ENCODE measurements around the gene TFF2. TPM values are rescaled to one million over a fixed set of nuclear protein-coding genes. Genes with fewer than 3 reads are reported as not detected.

The TFF2 gene
- total RNA-seq (not detected), polyA plus RNA-seq (under 1 TPM in 1 of 3 donors, not detected in 2; 0.14 TPM)
- long read RNA-seq, donor 1: 0 reads
- long read RNA-seq, donor 2: 0 reads

GRCh38 chr21:42350927-42351426 is at the start of gene TFF2:
Gene TFF2, minus strand, starts transcription at chr21:42350994. Its CDS starts 37 bp downstream, at chr21:42350957.
- Histone ChIP-seq H3K4me1 (no peaks in the 10 kb centered on the region), H3K27me3 (replicated peaks in 1 of 7) (peaks cover 0 to 26% (median 0%) of the 10 kb centered on the region in 7 donors), H3K4me3 (no peak within 1 kb of the TSS), H3K27ac (no peak within 1 kb of the TSS), H3K36me3 (no peaks in the 10 kb centered on the region), H3K9me3 (peaks cover 0 to 27% (median 22%) of the 10 kb centered on the region in 8 donors)
- DNase-seq: peak; percentile 75
- 66 to 90% (median 79%) methylated on average over 13 of the region's 13 CpGs for WGBS, 5 donors
- intact Hi-C loops (cut with DNase I; ENCODE audit: low total_unique reads): no loop called here
- no peak for TF ChIP-seq CTCF (IDR thresholded peaks at IDR 0.05 in 8 of 11, conservative IDR thresholded peaks at IDR 0.05 in 3 of 11)
- TF ChIP-seq POLR2AphosphoS5 (IDR thresholded peaks at IDR 0.05): peak; percentile 18 to 64 (median 51)
- no peak for TF ChIP-seq POLR2A (IDR thresholded peaks at IDR 0.05)

GRCh38 chr21:42400525-42400924 is 49.7 kb upstream of the TFF2 start:
- no peak for DNase-seq
- Histone ChIP-seq H3K36me3 (no peaks in the 10 kb centered on the region), H3K27ac (no peak overlapping the region), H3K9me3 (peaks cover 0 to 13% (median 5%) of the 10 kb centered on the region in 8 donors), H3K27me3 (replicated peaks in 1 of 7) (peaks cover 0 to 5% (median 0%) of the 10 kb centered on the region in 7 donors), H3K4me1 (peaks cover 0 to 9% (median 0%) of the 10 kb centered on the region in 6 donors), H3K4me3 (no peak overlapping the region)
- intact Hi-C loops (cut with DNase I; ENCODE audit: low total_unique reads): no loop called here
- TF ChIP-seq POLR2A (IDR thresholded peaks at IDR 0.05) (no peak), CTCF (IDR thresholded peaks at IDR 0.05 in 8 of 11, conservative IDR thresholded peaks at IDR 0.05 in 3 of 11) (no peak), POLR2AphosphoS5 (IDR thresholded peaks at IDR 0.05) (no peak)
- WGBS, 5 donors: 59 to 83% (median 74%) methylated on average over 4 of the region's 4 CpGs

- intact Hi-C loops (cut with DNase I; ENCODE audit: low total_unique reads): no loop called here
- H3K4me1 ChIP-seq: peaks cover 0 to 10% (median 0%) of the 10 kb centered on the region in 6 donors
- TF ChIP-seq POLR2A (IDR thresholded peaks at IDR 0.05) (no peak), CTCF (IDR thresholded peaks at IDR 0.05 in 8 of 11, conservative IDR thresholded peaks at IDR 0.05 in 3 of 11) (no peak), POLR2AphosphoS5 (IDR thresholded peaks at IDR 0.05) (no peak)
- no peaks in the 10 kb centered on the region for H3K36me3 ChIP-seq
- WGBS, 5 donors: 77 to 85% (median 80%) methylated on average over 12 of the region's 12 CpGs
- peak; percentile 34 for DNase-seq
- H3K4me3 ChIP-seq: no peak overlapping the region
- peaks cover 0 to 13% (median 5%) of the 10 kb centered on the region in 8 donors for H3K9me3 ChIP-seq
- peaks cover 0 to under 1% (median 0%) of the 10 kb centered on the region in 7 donors for H3K27me3 ChIP-seq (replicated peaks in 1 of 7)
- no peak overlapping the region for H3K27ac ChIP-seq
Observed at GRCh38 chr21:42398436-42399028, 47.7 kb upstream of the TFF2 start.

GRCh38 chr21:42397746-42398394 is 47.1 kb upstream of the TFF2 start:
- H3K9me3 ChIP-seq: peaks cover 0 to 13% (median 5%) of the 10 kb centered on the region in 8 donors
- H3K27ac ChIP-seq: no peak overlapping the region
- H3K4me3 ChIP-seq: no peak overlapping the region
- H3K4me1 ChIP-seq: peaks cover 0 to 10% (median 4%) of the 10 kb centered on the region in 6 donors
- WGBS, 5 donors: 78 to 86% (median 85%) methylated on average over 14 of the region's 14 CpGs
- DNase-seq: peak; percentile 56
- no peak for TF ChIP-seq CTCF (IDR thresholded peaks at IDR 0.05 in 8 of 11, conservative IDR thresholded peaks at IDR 0.05 in 3 of 11)
- no peak for TF ChIP-seq POLR2A (IDR thresholded peaks at IDR 0.05)
- TF ChIP-seq POLR2AphosphoS5 (IDR thresholded peaks at IDR 0.05): no peak
- H3K36me3 ChIP-seq: no peaks in the 10 kb centered on the region
- intact Hi-C loops (cut with DNase I; ENCODE audit: low total_unique reads): no loop called here
- no peaks in the 10 kb centered on the region for H3K27me3 ChIP-seq (replicated peaks in 1 of 7)

All from spleen (tissue), 13 donors.